ENCODE measurements around the gene ZSWIM3.

The ZSWIM3 gene

GRCh38 chr20:45924391-45925261 is 67.2 kb downstream of the ZSWIM3 start:
- no peak for TF ChIP-seq CTCF (conservative IDR thresholded peaks at IDR 0.05)
- TF ChIP-seq ZFX (IDR thresholded peaks at IDR 0.05): no peak
- peak overlapping the region; percentile 8; the same call in 1 of the 2 replicates for H3K27ac ChIP-seq

GRCh38 chr20:45925821-45926506 is 68.5 kb downstream of the ZSWIM3 start:
- no peak for TF ChIP-seq CTCF (conservative IDR thresholded peaks at IDR 0.05)
- no peak for TF ChIP-seq ZFX (IDR thresholded peaks at IDR 0.05)
- no peak overlapping the region for H3K27ac ChIP-seq

- H3K27ac ChIP-seq: no peak overlapping the region
- TF ChIP-seq ZFX (IDR thresholded peaks at IDR 0.05): no peak
- no peak for TF ChIP-seq CTCF (conservative IDR thresholded peaks at IDR 0.05)
These were observed 69.3 kb downstream of the ZSWIM3 start for GRCh38 chr20:45926731-45927070.

- TF ChIP-seq ZFX (IDR thresholded peaks at IDR 0.05): no peak
- TF ChIP-seq CTCF (conservative IDR thresholded peaks at IDR 0.05): no peak
- H3K27ac ChIP-seq: no peak overlapping the region
These were observed 69.9 kb downstream of the ZSWIM3 start for GRCh38 chr20:45927071-45927878.

Data from C4-2B (cell line).